ENCODE measurements around the gene SEMA6B. TPM values are rescaled to one million over a fixed set of nuclear protein-coding genes. Genes with fewer than 3 reads are reported as not detected.

SEMA6B gene
- total RNA-seq, 6 donors from 2014 or later: 3.4 to 33.1 (median 7.6) TPM

DNA sequence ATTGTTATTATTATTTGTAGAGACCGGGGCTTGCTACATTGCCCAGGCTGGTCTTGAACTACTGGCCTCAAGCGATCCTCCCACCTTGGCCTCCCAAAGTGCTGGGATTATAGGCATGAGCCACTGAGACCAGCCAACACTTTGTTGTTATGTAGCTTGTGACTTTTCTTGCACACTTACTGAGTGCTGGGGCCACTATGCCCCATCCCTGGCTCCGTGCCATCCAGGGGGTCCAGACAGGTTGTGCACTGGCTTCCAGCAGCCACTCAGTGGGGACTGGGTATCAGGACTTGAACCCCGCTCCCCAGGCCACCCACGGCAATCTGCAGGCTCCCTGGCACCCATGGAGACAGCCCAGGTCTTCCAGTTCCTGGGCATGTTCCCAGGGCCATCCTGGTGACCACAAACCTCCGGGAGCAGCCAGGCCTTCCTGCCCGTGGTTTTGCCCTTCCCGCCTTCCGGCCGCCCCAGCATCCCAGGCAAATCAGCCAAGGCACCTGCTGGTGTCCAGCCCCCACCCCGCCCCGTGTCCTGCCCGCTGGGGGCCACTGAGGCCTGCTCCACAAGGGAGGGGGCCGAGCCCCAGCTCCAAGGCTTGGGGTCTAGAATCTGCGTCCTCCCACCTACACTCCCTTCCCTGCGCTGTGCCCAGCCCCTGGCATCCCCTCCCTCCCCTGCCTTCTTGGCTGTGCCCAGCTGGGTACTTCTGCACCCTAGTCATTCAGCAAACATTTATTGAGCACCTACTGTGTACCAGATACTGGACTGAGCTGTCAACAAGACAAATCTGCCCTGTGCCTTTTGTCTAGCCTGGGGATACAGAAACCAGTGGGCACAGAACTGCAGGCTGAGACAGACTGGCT, 23.7 kb upstream of the SEMA6B start:
- Histone ChIP-seq H3K27me3 (peaks cover 0 to 55% (median 37%) of the 10 kb centered on the region in 4 donors), H3K4me3 (no peak overlapping the region), H3K9me3 (no peaks in the 10 kb centered on the region), H3K36me3 (no peaks in the 10 kb centered on the region), H3K4me1 (peaks cover 15 to 30% (median 16%) of the 10 kb centered on the region in 4 donors), H3K27ac (no peak overlapping the region)
- peak in 1 of 2 donors; percentile 66 for DNase-seq
- WGBS, 2 donors: 58 to 84% methylated on average over 5 to 16 of the region's 16 CpGs
- ATAC-seq (ENCODE audit: low FRiP score in 2 of 2): no peak
- no peak for TF ChIP-seq POLR2A (IDR thresholded peaks at IDR 0.05)
- TF ChIP-seq POLR2AphosphoS5 (IDR thresholded peaks at IDR 0.05): no peak
- no peak for TF ChIP-seq CTCF (IDR thresholded peaks at IDR 0.05)
- TF ChIP-seq EP300 (IDR thresholded peaks at IDR 0.05): no peak

DNA sequence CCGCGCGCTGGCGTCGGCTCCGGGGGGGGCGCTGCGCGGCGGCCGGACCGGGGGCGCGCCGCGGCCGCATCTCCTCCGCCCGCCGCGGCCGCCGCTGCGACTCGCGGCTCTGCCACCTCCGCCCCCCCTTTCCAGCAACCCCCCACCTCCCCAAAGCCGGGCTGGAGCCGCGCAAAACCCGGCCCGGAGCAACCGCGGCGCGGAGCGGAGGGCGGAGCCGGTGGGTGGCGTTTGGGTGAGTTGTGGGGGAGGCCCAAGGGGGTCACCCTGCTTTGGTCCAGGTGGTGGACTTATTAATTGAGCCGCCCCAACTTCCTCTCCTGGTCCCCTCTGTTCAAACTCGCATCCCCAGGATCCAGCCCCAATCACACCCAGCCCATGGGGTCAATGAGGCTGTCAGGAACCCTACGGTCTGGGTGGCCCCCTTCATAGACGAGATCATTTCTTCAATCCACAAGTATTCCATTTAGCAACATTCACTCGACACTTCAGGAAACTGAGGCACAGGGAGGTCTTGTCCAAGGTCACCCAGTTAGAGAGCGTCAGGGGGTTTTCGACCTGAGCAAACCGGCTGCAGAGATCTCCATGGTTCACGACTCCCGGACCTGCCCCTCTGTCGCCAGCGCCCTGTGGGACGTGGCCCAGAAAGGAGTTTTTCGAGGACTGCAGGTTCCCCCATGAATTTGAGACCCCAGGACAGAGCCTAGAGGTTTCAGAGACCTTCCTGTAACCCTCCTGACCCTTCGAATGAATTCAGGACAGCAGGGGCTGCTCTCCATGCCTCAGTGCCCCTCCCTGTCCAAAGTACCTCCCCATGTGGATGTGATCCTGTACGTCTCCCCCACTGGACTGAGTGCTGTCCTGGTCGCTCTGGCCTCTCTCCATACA, 22.4 kb upstream of the SEMA6B start:
- TF ChIP-seq POLR2AphosphoS5 (IDR thresholded peaks at IDR 0.05): no peak
- no peak for TF ChIP-seq EP300 (IDR thresholded peaks at IDR 0.05)
- no peak for TF ChIP-seq CTCF (IDR thresholded peaks at IDR 0.05)
- TF ChIP-seq POLR2A (IDR thresholded peaks at IDR 0.05): no peak
- peak overlapping the region in 1 of 4 donors; percentile 11 for H3K4me3 ChIP-seq
- DNase-seq (peak in 1 of 2 donors; percentile 82), ATAC-seq (ENCODE audit: low FRiP score in 2 of 2) (no peak)
- H3K9me3 ChIP-seq: no peaks in the 10 kb centered on the region
- no peaks in the 10 kb centered on the region for H3K36me3 ChIP-seq
- H3K27ac ChIP-seq: no peak overlapping the region
- peaks cover 15 to 30% (median 16%) of the 10 kb centered on the region in 4 donors for H3K4me1 ChIP-seq
- H3K27me3 ChIP-seq: peaks cover 0 to 55% (median 37%) of the 10 kb centered on the region in 4 donors
- 18 to 23% methylated on average over 25 to 27 of the region's 57 CpGs for WGBS, 2 donors

DNA sequence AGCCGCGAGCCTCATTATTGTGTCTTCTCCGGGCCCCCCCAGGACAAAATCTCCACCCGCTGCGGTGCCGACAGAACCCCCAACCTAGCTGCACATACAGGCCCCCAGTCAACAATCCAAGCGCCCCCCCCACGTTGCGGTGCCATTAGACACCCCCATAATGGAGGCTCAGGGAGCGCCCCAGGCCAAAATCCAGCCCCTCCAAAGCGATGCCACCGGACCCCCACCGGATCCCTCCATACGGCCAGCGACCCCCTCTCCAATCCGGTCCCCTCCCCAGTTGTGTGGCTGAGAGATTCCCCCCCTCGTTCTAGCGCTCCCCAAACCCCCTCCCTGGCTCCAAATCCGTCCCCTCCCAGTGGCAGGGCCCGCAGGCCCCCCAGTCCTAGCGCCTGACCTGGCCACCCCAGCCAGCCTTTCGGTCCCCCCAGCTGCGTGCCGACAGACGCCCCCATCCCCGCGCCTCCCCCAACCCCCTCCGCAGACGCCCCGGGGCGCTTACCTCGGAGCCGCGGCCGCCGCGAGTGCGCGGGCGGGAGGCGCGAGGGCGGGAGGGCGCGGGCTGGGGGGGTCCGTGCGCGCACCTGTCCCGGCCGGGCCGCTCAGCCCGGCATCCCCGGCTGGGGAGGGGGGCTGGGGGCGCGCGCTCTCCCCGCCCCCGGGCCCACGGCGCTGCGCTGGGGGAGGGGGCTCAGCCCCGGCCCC, 21.6 kb upstream of the SEMA6B start:
- H3K4me3 ChIP-seq: peak overlapping the region in 3 of 4 donors; percentile 11 to 20 (median 15)

More for the DNA sequence above, 21.6 kb upstream of the SEMA6B start:
- Histone ChIP-seq H3K27ac (no peak overlapping the region), H3K4me1 (peaks cover 15 to 30% (median 16%) of the 10 kb centered on the region in 4 donors), H3K9me3 (no peaks in the 10 kb centered on the region), H3K27me3 (peaks cover 0 to 55% (median 36%) of the 10 kb centered on the region in 4 donors), H3K36me3 (no peaks in the 10 kb centered on the region)
- no peak for TF ChIP-seq CTCF (IDR thresholded peaks at IDR 0.05)
- no peak for TF ChIP-seq POLR2AphosphoS5 (IDR thresholded peaks at IDR 0.05)
- TF ChIP-seq POLR2A (IDR thresholded peaks at IDR 0.05): no peak
- TF ChIP-seq EP300 (IDR thresholded peaks at IDR 0.05): no peak
- peak in 1 of 2 donors; percentile 64 for DNase-seq
- WGBS, 2 donors: 1% methylated on average over 11 of the region's 62 CpGs; no CpG with 5 or more reads in 1 of the 2 donors
- ATAC-seq (ENCODE audit: low FRiP score in 2 of 2): no peak
